Mammary epithelial cell (primary cell): ENCODE data around the gene OR4K17.

Source experiments
- EZH2 ChIP-seq: IDR thresholded peaks from 2 replicates; pipeline ENCODE4 v1.6.1; 2012; ENCODE audit warnings: low read length, inconsistent platforms, borderline replicate concordance
- TF ChIP-seq, protein P1 (sequence below), 2 donors: IDR thresholded peaks in 1 of 2; conservative IDR thresholded peaks in 1 of 2; 2 replicates each; pipeline ENCODE4 v1.5.1; 2011 to 2012; ENCODE audit warnings: inconsistent platforms in 2 of 2, low read length in 2 of 2, mild to moderate bottlenecking in 2 of 2, control low read depth in 1 of 2, low read depth in 1 of 2; ENCODE audit not compliant: insufficient read depth in 1 of 2; ENCODE audit errors: extremely low read depth in 1 of 2

DNA sequence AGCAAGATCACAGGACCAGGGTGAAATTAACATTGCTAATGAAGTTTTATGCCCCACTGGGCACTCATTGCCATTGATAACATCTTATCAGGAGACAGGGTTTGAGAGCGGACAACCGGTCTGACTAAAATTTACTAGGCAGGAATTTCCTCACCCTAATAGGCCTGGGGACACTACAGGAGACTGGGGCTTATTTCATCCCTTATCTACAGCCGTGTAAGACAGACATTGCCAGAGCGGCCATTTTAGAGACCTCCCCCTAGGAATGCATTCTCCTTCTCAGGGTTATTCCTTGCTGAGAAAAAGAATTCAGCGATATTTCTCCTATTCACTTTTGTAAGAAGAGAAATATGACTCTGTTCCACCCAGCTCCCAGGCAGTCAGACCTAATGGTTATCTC lies 8.3 kb downstream of the OR4K17 start:
- TF ChIP-seq, protein P1, sequence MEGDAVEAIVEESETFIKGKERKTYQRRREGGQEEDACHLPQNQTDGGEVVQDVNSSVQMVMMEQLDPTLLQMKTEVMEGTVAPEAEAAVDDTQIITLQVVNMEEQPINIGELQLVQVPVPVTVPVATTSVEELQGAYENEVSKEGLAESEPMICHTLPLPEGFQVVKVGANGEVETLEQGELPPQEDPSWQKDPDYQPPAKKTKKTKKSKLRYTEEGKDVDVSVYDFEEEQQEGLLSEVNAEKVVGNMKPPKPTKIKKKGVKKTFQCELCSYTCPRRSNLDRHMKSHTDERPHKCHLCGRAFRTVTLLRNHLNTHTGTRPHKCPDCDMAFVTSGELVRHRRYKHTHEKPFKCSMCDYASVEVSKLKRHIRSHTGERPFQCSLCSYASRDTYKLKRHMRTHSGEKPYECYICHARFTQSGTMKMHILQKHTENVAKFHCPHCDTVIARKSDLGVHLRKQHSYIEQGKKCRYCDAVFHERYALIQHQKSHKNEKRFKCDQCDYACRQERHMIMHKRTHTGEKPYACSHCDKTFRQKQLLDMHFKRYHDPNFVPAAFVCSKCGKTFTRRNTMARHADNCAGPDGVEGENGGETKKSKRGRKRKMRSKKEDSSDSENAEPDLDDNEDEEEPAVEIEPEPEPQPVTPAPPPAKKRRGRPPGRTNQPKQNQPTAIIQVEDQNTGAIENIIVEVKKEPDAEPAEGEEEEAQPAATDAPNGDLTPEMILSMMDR (conservative IDR thresholded peaks at IDR 0.05 in 1 of 2, IDR thresholded peaks at IDR 0.05 in 1 of 2; ENCODE audit: extremely low read depth in 1 of 2, insufficient read depth in 1 of 2, low read depth in 1 of 2, low read length in 2 of 2), result no peak
- no peak for TF ChIP-seq EZH2
